SU-DHL-6 (cell line): ENCODE results near the gene PHF11.

Experiments
- H2AFZ ChIP-seq: fragments of 200-600 bp; sonication (generic); 2 replicates; pipeline ENCODE4 v1.6.1; 2014; ENCODE audit warnings: low read depth, mild to moderate bottlenecking, moderate library complexity, mixed read lengths, antibody characterized with exemption, low read length; ENCODE audit not compliant: severe bottlenecking
- H3F3A ChIP-seq: fragments of 200-600 bp; shearing (Covaris generic); 2 replicates; pipeline ENCODE4 v1.6.0; 2016; ENCODE audit warnings: antibody characterized with exemption, mild to moderate bottlenecking; ENCODE audit not compliant: insufficient read depth
- H3K27ac ChIP-seq: fragments of 200-600 bp; sonication (generic); 2 replicates; pipeline ENCODE4 v1.5.1; 2016; ENCODE audit warnings: low read depth, mild to moderate bottlenecking, low read length, moderate library complexity, mixed read lengths
- H3K27me3 ChIP-seq: fragments of 200-600 bp; sonication (generic), shearing (Covaris generic); 2 replicates; pipeline ENCODE4 v1.6.0; 2014; ENCODE audit warnings: mild to moderate bottlenecking, low read length
- H3K36me3 ChIP-seq: fragments of 200-600 bp; sonication (generic); 2 replicates; pipeline ENCODE4 v1.6.1; 2014; ENCODE audit warnings: mild to moderate bottlenecking, low read length, mixed read lengths
- H3K4me2 ChIP-seq: fragments of 300-600, 200-600 bp; shearing (Covaris generic), sonication (generic); 2 replicates; pipeline ENCODE4 v1.6.0; 2014; ENCODE audit warnings: low read length, low read depth, mild to moderate bottlenecking; ENCODE audit not compliant: poor library complexity, severe bottlenecking
- H3K4me3 ChIP-seq: fragments of 200-600 bp; sonication (generic); 2 replicates; pipeline ENCODE4 v1.5.1; 2014; ENCODE audit warnings: antibody characterized with exemption, low read length, mild to moderate bottlenecking, mixed read lengths; ENCODE audit not compliant: insufficient read depth, poor library complexity, severe bottlenecking
- H3K79me2 ChIP-seq: fragments of 200-600 bp; sonication (generic); 2 replicates; pipeline ENCODE4 v1.6.1; 2014; ENCODE audit warnings: mild to moderate bottlenecking, low read length, moderate library complexity; ENCODE audit not compliant: insufficient read depth
- H3K9ac ChIP-seq: fragments of 200-600 bp; sonication (generic); 2 replicates; pipeline ENCODE4 v1.7.0; 2014; ENCODE audit warnings: mild to moderate bottlenecking, low read length
- H3K9me2 ChIP-seq: fragments of 200-600 bp; sonication (generic); replicated peaks from 2 replicates; pipeline ENCODE4 v1.6.1; 2014; ENCODE audit warnings: low read length; ENCODE audit not compliant: insufficient read depth
- H3K9me3 ChIP-seq: fragments of 200-600 bp; sonication (generic); 2 replicates; pipeline ENCODE4 v1.6.1; 2014; ENCODE audit warnings: low read length, mixed read lengths; ENCODE audit not compliant: insufficient read depth
- H4K20me1 ChIP-seq: fragments of 200-600 bp; sonication (generic); 2 replicates; pipeline ENCODE4 v1.6.1; 2014; ENCODE audit warnings: low read depth, mild to moderate bottlenecking, antibody characterized with exemption, low read length, moderate library complexity, mixed read lengths
- EZH2phosphoT487 ChIP-seq: fragments of 200-600 bp; sonication (generic), shearing (Covaris generic); conservative IDR thresholded peaks from 2 replicates; pipeline ENCODE4 v1.6.1; 2018; ENCODE audit warnings: mild to moderate bottlenecking, antibody characterized with exemption, low read length, moderate library complexity, mixed read lengths
- TF ChIP-seq, protein P1 (sequence below): fragments of 200-600 bp; sonication (generic); IDR thresholded peaks from one replicate; pipeline ENCODE4 v1.5.1; 2017; ENCODE audit warnings: antibody characterized with exemption, mild to moderate bottlenecking, low read length, moderate library complexity; ENCODE audit not compliant: insufficient read depth, poor library complexity, severe bottlenecking

The PHF11 gene

DNA sequence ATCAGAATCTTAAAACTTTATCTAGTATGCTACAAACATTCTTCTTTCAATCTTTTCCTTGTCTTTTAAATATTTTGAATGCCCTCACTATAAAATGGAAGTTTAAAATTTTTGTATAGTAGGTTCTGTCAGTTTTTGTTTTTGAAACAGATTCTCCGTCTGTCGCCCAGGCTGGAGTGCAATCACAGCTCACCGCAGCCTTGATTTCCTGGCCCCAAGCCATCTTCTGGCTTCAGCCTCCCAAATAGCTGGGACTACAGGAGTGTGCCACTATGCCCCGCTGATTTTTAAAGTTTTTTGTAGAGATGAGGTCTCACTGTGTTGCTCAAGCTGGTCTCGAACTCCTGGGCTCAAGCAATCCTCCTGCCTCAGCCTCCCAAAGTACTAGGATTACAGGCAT is 20.7 kb downstream of the PHF11 start:
- Histone ChIP-seq H3K36me3 (peaks cover 10% of the 10 kb centered on the region; the same call in 1 of the 2 replicates), H3K9me3 (no peaks in the 10 kb centered on the region), H2AFZ (no peak overlapping the region), H3K4me2 (no peak overlapping the region), H3K27ac (no peak overlapping the region), H3F3A (peaks cover 10% of the 10 kb centered on the region; the same call in 1 of the 2 replicates), H4K20me1 (no peaks in the 10 kb centered on the region), H3K9ac (no peak overlapping the region), H3K9me2 (no peaks in the 10 kb centered on the region), H3K4me3 (no peak overlapping the region), H3K79me2 (no peaks in the 10 kb centered on the region), H3K27me3 (no peaks in the 10 kb centered on the region)
- no peak for TF ChIP-seq EZH2phosphoT487
- TF ChIP-seq, protein P1, sequence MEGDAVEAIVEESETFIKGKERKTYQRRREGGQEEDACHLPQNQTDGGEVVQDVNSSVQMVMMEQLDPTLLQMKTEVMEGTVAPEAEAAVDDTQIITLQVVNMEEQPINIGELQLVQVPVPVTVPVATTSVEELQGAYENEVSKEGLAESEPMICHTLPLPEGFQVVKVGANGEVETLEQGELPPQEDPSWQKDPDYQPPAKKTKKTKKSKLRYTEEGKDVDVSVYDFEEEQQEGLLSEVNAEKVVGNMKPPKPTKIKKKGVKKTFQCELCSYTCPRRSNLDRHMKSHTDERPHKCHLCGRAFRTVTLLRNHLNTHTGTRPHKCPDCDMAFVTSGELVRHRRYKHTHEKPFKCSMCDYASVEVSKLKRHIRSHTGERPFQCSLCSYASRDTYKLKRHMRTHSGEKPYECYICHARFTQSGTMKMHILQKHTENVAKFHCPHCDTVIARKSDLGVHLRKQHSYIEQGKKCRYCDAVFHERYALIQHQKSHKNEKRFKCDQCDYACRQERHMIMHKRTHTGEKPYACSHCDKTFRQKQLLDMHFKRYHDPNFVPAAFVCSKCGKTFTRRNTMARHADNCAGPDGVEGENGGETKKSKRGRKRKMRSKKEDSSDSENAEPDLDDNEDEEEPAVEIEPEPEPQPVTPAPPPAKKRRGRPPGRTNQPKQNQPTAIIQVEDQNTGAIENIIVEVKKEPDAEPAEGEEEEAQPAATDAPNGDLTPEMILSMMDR: no peak

DNA sequence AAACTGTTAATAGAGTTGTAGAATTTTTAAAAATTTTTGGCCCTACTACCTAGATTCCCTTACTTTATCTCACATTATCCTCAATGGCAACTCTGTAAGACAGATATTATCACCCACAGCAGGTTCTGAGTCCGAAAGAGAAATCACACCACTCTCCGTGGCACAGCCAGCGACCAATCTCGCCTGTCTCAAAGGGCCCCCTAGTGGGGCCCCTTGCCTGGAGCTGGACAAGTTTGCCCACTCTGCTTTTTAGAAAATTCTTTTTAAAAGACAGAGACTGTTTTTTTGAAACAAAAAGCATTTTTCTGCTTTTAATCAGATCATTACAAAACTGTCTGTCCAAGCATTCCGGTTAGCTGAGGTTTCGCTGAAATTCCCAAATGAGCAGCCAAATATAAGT is 21.7 kb downstream of the PHF11 start:
- Histone ChIP-seq H3K27ac (no peak overlapping the region), H4K20me1 (no peaks in the 10 kb centered on the region), H3K9ac (no peak overlapping the region)

DNA sequence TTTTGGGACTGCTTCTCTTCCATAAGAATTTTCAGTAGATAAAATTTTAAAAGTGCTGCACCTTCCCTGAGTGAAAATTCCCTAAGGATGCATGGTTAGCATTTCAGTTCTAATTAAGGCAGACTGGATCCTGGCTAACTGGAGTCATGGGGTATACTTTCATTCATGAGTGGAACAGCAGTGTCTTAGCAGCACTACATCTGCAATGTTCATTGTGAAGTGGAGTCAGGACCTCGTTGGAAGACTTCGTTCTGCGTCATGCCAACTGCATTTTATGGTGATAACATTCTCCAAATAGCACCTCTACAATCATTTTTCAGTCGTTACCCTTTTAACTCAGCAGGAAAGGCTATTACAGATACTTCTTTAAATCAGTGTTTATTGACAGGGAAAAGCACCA is 25.5 kb downstream of the PHF11 start:
- H3K4me2 ChIP-seq: no peak overlapping the region
- H3K27ac ChIP-seq: no peak overlapping the region
- H2AFZ ChIP-seq: no peak overlapping the region
- no peaks in the 10 kb centered on the region for H3K79me2 ChIP-seq
- peaks cover 21% of the 10 kb centered on the region for H3K36me3 ChIP-seq
- H3F3A ChIP-seq: peaks cover 17% of the 10 kb centered on the region; the same call in 1 of the 2 replicates
- TF ChIP-seq, protein P1: no peak
- TF ChIP-seq EZH2phosphoT487: no peak
- H4K20me1 ChIP-seq: no peaks in the 10 kb centered on the region
- no peak overlapping the region for H3K4me3 ChIP-seq
- no peak overlapping the region for H3K9ac ChIP-seq
- H3K9me3 ChIP-seq: no peaks in the 10 kb centered on the region
- H3K9me2 ChIP-seq: no peaks in the 10 kb centered on the region
- H3K27me3 ChIP-seq: no peaks in the 10 kb centered on the region

More for the DNA sequence above, 21.7 kb downstream of the PHF11 start:
- no peaks in the 10 kb centered on the region for H3K9me2 ChIP-seq
- no peak overlapping the region for H2AFZ ChIP-seq
- H3K27me3 ChIP-seq: no peaks in the 10 kb centered on the region
- TF ChIP-seq EZH2phosphoT487: no peak
- TF ChIP-seq, protein P1: peak; percentile 11
- H3K9me3 ChIP-seq: no peaks in the 10 kb centered on the region
- no peak overlapping the region for H3K4me2 ChIP-seq
- H3K79me2 ChIP-seq: no peaks in the 10 kb centered on the region
- no peak overlapping the region for H3K4me3 ChIP-seq
- peaks cover 10% of the 10 kb centered on the region; the same call in 1 of the 2 replicates for H3F3A ChIP-seq
- peaks cover 14% of the 10 kb centered on the region; the same call in 1 of the 2 replicates for H3K36me3 ChIP-seq
